HG02981 (cell line): Measurements from ENCODE around the gene PRKG1.
"Not testable (repeated sequence)": the region's sequence is repeated elsewhere in the genome, so short reads cannot be mapped to it uniquely, and the experiment has no call there.

Experiments used
- ATAC-seq: cut with Tn5 transposase; IDR thresholded peaks from one replicate; pipeline ENCODE4 v1.9.1; 2021; ENCODE audit warnings: mild to moderate bottlenecking, moderate library complexity; ENCODE audit not compliant: unreplicated experiment

The PRKG1 gene

GRCh38 chr10:51112013-51112412, 37.7 kb downstream of the PRKG1 start:
- ATAC-seq, result no peak

GRCh38 chr10:51113007-51113406, 38.7 kb downstream of the PRKG1 start:
- no peak for ATAC-seq

- ATAC-seq, result no peak
Measured at GRCh38 chr10:51117053-51117660, 42.9 kb downstream of the PRKG1 start.

GRCh38 chr10:51117794-51118193, 43.5 kb downstream of the PRKG1 start:
- no peak for ATAC-seq

GRCh38 chr10:51119441-51119840, 45.2 kb downstream of the PRKG1 start:
- ATAC-seq, result no peak

- ATAC-seq, result no peak
Measured at GRCh38 chr10:51121861-51122260, 47.6 kb downstream of the PRKG1 start.

- no peak for ATAC-seq
Measured at GRCh38 chr10:51124852-51125251, 50.6 kb downstream of the PRKG1 start.

- no peak for ATAC-seq
Measured at GRCh38 chr10:51125518-51125917, 51.2 kb downstream of the PRKG1 start.

- no peak for ATAC-seq
Measured at GRCh38 chr10:51129946-51130544, 55.8 kb downstream of the PRKG1 start.

GRCh38 chr10:51137756-51138529, 63.7 kb downstream of the PRKG1 start:
- ATAC-seq, result peak; percentile 58

- ATAC-seq, result no peak
Measured at GRCh38 chr10:51139176-51139575, 64.9 kb downstream of the PRKG1 start.

GRCh38 chr10:51141010-51141409, 66.7 kb downstream of the PRKG1 start:
- ATAC-seq, result no peak

- peak; percentile 69 for ATAC-seq
Measured at GRCh38 chr10:51144161-51144781, 70.0 kb downstream of the PRKG1 start.

- no peak for ATAC-seq
Measured at GRCh38 chr10:51145375-51145774, 71.1 kb downstream of the PRKG1 start.

GRCh38 chr10:51147644-51148399, 73.5 kb downstream of the PRKG1 start:
- ATAC-seq, result no peak

GRCh38 chr10:51156926-51157325, 82.6 kb downstream of the PRKG1 start:
- no peak for ATAC-seq

- ATAC-seq, result no peak
Measured at GRCh38 chr10:51158832-51159231, 84.5 kb downstream of the PRKG1 start.

- ATAC-seq, result no peak
Measured at GRCh38 chr10:51159841-51160240, 85.6 kb downstream of the PRKG1 start.

GRCh38 chr10:51162002-51162401, 87.7 kb downstream of the PRKG1 start:
- ATAC-seq, result no peak

- not testable (repeated sequence) for ATAC-seq
Measured at GRCh38 chr10:51163380-51164049, 89.2 kb downstream of the PRKG1 start.
